Measurements from ENCODE around the gene PLCD3. TPM values are rescaled to one million over a fixed set of nuclear protein-coding genes. Genes with fewer than 3 reads are reported as not detected.

PLCD3 gene
- total and polyA plus RNA-seq, 2 of the 13 experiments (the other 11 are each of a cell fraction or from before 2014, with no cell fraction given), result 11.3 to 39.1 TPM

DNA sequence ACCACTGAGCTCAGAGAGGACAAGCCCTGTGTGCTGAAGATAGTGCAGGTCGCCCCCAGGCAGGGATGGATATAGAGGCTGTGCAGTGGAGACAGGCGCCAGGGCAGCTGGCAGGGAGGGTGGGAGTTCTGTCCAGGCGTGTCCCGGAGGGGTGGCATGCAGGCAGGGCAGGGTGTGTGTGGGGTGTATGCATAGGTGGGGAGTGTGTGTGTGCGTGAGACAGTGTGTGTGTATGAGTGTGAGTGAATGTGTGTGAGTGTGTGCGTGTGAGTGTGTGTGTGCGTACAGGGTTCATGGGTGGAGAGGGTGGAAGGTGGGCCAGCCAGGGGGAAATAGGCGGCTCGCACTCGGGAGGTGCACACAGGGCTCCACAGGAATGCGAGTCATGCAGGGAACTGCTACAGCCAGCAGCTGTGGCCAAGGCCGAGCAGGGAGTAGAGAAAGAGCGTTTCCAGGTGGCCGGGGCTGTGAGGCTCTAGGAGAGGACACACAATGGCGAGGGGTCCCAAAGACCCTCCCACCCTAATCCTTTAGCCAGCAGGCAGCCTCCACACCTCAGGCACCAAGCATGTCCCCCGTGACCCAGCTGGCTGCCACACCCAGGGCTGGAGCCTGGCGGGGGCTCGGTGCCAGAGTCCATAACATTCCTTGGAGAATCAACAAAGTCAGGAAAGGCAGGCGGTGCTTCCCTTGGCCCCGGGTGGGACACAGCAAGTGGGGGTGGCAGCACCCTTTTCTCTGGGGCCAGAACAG lies 4.6 kb downstream of the PLCD3 start (continued):
- TF ChIP-seq SP4 (CRISPR knock-in tag; IDR thresholded peaks at IDR 0.05) (no peak), TP53 (CRISPR knock-in tag; conservative IDR thresholded peaks at IDR 0.05) (no peak), ZNF205 (CRISPR knock-in tag; IDR thresholded peaks at IDR 0.05) (no peak), DNMT1 (CRISPR knock-in tag; IDR thresholded peaks at IDR 0.05) (no peak), THAP11 (CRISPR knock-in tag; IDR thresholded peaks at IDR 0.05) (no peak), MYNN (CRISPR knock-in tag; IDR thresholded peaks at IDR 0.05; ENCODE audit: low read depth) (no peak), FOXA1 (IDR thresholded peaks at IDR 0.05) (peak; percentile 9; the same call in 1 of the 2 replicates), FOXA1 (CRISPR knock-in tag; IDR thresholded peaks at IDR 0.05) (peak; percentile 81), HNRNPL (IDR thresholded peaks at IDR 0.05; ENCODE audit: low read depth, low read length) (peak; percentile 91; the same call in 1 of the 2 replicates), ZNF747 (CRISPR knock-in tag; IDR thresholded peaks at IDR 0.05; ENCODE audit: borderline replicate concordance) (no peak), TEAD2 (CRISPR knock-in tag; IDR thresholded peaks at IDR 0.05) (no peak), PCBP1 (IDR thresholded peaks at IDR 0.05; ENCODE audit: borderline replicate concordance, low read depth, low read length) (no peak), ZFP41 (CRISPR knock-in tag; IDR thresholded peaks at IDR 0.05; ENCODE audit: borderline replicate concordance) (0 out of 2 replicates have a peak, but pooled peaks have one; percentile 72), AHR (CRISPR knock-in tag; IDR thresholded peaks at IDR 0.05) (peak; percentile 16; the same call in 1 of the 2 replicates), ZKSCAN8 (CRISPR knock-in tag; IDR thresholded peaks at IDR 0.05; ENCODE audit: borderline replicate concordance) (no peak), RAD21 (CRISPR knock-in tag; IDR thresholded peaks at IDR 0.05) (no peak)
- TF ChIP-seq, protein P1, sequence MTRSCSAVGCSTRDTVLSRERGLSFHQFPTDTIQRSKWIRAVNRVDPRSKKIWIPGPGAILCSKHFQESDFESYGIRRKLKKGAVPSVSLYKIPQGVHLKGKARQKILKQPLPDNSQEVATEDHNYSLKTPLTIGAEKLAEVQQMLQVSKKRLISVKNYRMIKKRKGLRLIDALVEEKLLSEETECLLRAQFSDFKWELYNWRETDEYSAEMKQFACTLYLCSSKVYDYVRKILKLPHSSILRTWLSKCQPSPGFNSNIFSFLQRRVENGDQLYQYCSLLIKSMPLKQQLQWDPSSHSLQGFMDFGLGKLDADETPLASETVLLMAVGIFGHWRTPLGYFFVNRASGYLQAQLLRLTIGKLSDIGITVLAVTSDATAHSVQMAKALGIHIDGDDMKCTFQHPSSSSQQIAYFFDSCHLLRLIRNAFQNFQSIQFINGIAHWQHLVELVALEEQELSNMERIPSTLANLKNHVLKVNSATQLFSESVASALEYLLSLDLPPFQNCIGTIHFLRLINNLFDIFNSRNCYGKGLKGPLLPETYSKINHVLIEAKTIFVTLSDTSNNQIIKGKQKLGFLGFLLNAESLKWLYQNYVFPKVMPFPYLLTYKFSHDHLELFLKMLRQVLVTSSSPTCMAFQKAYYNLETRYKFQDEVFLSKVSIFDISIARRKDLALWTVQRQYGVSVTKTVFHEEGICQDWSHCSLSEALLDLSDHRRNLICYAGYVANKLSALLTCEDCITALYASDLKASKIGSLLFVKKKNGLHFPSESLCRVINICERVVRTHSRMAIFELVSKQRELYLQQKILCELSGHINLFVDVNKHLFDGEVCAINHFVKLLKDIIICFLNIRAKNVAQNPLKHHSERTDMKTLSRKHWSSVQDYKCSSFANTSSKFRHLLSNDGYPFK (CRISPR knock-in tag; IDR thresholded peaks at IDR 0.05; ENCODE audit: borderline replicate concordance), result peak; percentile 67; the same call in 1 of the 2 replicates
- TF ChIP-seq, protein P2, sequence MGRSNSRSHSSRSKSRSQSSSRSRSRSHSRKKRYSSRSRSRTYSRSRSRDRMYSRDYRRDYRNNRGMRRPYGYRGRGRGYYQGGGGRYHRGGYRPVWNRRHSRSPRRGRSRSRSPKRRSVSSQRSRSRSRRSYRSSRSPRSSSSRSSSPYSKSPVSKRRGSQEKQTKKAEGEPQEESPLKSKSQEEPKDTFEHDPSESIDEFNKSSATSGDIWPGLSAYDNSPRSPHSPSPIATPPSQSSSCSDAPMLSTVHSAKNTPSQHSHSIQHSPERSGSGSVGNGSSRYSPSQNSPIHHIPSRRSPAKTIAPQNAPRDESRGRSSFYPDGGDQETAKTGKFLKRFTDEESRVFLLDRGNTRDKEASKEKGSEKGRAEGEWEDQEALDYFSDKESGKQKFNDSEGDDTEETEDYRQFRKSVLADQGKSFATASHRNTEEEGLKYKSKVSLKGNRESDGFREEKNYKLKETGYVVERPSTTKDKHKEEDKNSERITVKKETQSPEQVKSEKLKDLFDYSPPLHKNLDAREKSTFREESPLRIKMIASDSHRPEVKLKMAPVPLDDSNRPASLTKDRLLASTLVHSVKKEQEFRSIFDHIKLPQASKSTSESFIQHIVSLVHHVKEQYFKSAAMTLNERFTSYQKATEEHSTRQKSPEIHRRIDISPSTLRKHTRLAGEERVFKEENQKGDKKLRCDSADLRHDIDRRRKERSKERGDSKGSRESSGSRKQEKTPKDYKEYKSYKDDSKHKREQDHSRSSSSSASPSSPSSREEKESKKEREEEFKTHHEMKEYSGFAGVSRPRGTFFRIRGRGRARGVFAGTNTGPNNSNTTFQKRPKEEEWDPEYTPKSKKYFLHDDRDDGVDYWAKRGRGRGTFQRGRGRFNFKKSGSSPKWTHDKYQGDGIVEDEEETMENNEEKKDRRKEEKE (IDR thresholded peaks at IDR 0.05), result no peak
- TF ChIP-seq, protein P3, sequence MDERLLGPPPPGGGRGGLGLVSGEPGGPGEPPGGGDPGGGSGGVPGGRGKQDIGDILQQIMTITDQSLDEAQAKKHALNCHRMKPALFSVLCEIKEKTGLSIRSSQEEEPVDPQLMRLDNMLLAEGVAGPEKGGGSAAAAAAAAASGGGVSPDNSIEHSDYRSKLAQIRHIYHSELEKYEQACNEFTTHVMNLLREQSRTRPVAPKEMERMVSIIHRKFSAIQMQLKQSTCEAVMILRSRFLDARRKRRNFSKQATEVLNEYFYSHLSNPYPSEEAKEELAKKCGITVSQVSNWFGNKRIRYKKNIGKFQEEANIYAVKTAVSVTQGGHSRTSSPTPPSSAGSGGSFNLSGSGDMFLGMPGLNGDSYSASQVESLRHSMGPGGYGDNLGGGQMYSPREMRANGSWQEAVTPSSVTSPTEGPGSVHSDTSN (CRISPR knock-in tag; IDR thresholded peaks at IDR 0.05), result no peak
- TF ChIP-seq, protein P4, sequence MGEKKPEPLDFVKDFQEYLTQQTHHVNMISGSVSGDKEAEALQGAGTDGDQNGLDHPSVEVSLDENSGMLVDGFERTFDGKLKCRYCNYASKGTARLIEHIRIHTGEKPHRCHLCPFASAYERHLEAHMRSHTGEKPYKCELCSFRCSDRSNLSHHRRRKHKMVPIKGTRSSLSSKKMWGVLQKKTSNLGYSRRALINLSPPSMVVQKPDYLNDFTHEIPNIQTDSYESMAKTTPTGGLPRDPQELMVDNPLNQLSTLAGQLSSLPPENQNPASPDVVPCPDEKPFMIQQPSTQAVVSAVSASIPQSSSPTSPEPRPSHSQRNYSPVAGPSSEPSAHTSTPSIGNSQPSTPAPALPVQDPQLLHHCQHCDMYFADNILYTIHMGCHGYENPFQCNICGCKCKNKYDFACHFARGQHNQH (CRISPR knock-in tag; IDR thresholded peaks at IDR 0.05), result peak; percentile 42; the same call in 1 of the 2 replicates
